GM21515 (cell line): ENCODE data around the gene PTPRK.

ENCODE experiments used
- ATAC-seq: cut with Tn5 transposase; IDR thresholded peaks from one replicate; pipeline ENCODE4 v1.9.1; 2021; ENCODE audit not compliant: unreplicated experiment

The PTPRK gene

GRCh38 chr6:128208078-128208477 is 312.3 kb downstream of the PTPRK start:
- ATAC-seq, result no peak

- ATAC-seq, result no peak
Measured at GRCh38 chr6:128206610-128207426, 313.6 kb downstream of the PTPRK start.

- ATAC-seq, result no peak
Measured at GRCh38 chr6:128204616-128205015, 315.8 kb downstream of the PTPRK start.

GRCh38 chr6:128202169-128202765 is 318.1 kb downstream of the PTPRK start:
- ATAC-seq, result no peak

- ATAC-seq, result no peak
Measured at GRCh38 chr6:128200789-128201188, 319.6 kb downstream of the PTPRK start.

- ATAC-seq, result no peak
Measured at GRCh38 chr6:128199461-128199860, 320.9 kb downstream of the PTPRK start.

- no peak for ATAC-seq
Measured at GRCh38 chr6:128192972-128193371, 327.4 kb downstream of the PTPRK start.

- ATAC-seq, result no peak
Measured at GRCh38 chr6:128188678-128189077, 331.7 kb downstream of the PTPRK start.

- ATAC-seq, result no peak
Measured at GRCh38 chr6:128186729-128187128, 333.7 kb downstream of the PTPRK start.

- no peak for ATAC-seq
Measured at GRCh38 chr6:128179876-128180438, 340.4 kb downstream of the PTPRK start.

GRCh38 chr6:128174724-128175123 is 345.7 kb downstream of the PTPRK start:
- ATAC-seq, result no peak

- no peak for ATAC-seq
Measured at GRCh38 chr6:128172752-128173682, 347.4 kb downstream of the PTPRK start.

- ATAC-seq, result no peak
Measured at GRCh38 chr6:128172081-128172480, 348.3 kb downstream of the PTPRK start.

- ATAC-seq, result no peak
Measured at GRCh38 chr6:128171182-128171581, 349.2 kb downstream of the PTPRK start.

GRCh38 chr6:128168244-128168643 is 352.2 kb downstream of the PTPRK start:
- no peak for ATAC-seq

- no peak for ATAC-seq
Measured at GRCh38 chr6:128167552-128167951, 352.8 kb downstream of the PTPRK start.

GRCh38 chr6:128164254-128164653 is 356.1 kb downstream of the PTPRK start:
- no peak for ATAC-seq

- no peak for ATAC-seq
Measured at GRCh38 chr6:128162423-128162822, 358.0 kb downstream of the PTPRK start.

GRCh38 chr6:128161839-128162238 is 358.6 kb downstream of the PTPRK start:
- no peak for ATAC-seq

GRCh38 chr6:128161263-128161662 is 359.1 kb downstream of the PTPRK start:
- no peak for ATAC-seq

- ATAC-seq, result no peak
Measured at GRCh38 chr6:128158496-128158895, 361.9 kb downstream of the PTPRK start.
